Endometrial microvascular endothelial cells (primary cell): ENCODE data around the gene ZNF33B. TPM values are rescaled to one million over a fixed set of nuclear protein-coding genes. Genes with fewer than 3 reads are reported as not detected.
"Not testable (repeated sequence)": the region's sequence is repeated elsewhere in the genome, so short reads cannot be mapped to it uniquely, and the experiment has no call there.

Experiments used
- in situ Hi-C: cut with HindIII; loops from 2 replicates; pipeline ENCODE4 v1.10.0; 2017; ENCODE audit warnings: low sequenced_read_pairs, low pct_unique_long_range_greater_than_20kb; ENCODE audit errors: inconsistent ontology term
- total RNA-seq: library from RNA; depleted of rRNA; stranded (reverse); fragments of >200 nt; gene quantifications from one replicate; pipeline ENCODE4 v1.2.3, GENCODE V29; 2015; ENCODE audit errors: inconsistent ontology term

The ZNF33B gene
- total RNA-seq = 4.6 TPM

GRCh38 chr10:42638055-42638820 lies at the start of gene ZNF33B:
Gene ZNF33B (minus strand): TSS chr10:42638570. CDS start chr10:42636928, 1,642 bp downstream.
- in situ Hi-C loops = no loop called here

- in situ Hi-C loops = no loop called here
Measured at GRCh38 chr10:42684517-42684916, 46.1 kb upstream of the ZNF33B start.

GRCh38 chr10:42680267-42680666 lies 41.9 kb upstream of the ZNF33B start:
- in situ Hi-C loops = no loop called here

DNA sequence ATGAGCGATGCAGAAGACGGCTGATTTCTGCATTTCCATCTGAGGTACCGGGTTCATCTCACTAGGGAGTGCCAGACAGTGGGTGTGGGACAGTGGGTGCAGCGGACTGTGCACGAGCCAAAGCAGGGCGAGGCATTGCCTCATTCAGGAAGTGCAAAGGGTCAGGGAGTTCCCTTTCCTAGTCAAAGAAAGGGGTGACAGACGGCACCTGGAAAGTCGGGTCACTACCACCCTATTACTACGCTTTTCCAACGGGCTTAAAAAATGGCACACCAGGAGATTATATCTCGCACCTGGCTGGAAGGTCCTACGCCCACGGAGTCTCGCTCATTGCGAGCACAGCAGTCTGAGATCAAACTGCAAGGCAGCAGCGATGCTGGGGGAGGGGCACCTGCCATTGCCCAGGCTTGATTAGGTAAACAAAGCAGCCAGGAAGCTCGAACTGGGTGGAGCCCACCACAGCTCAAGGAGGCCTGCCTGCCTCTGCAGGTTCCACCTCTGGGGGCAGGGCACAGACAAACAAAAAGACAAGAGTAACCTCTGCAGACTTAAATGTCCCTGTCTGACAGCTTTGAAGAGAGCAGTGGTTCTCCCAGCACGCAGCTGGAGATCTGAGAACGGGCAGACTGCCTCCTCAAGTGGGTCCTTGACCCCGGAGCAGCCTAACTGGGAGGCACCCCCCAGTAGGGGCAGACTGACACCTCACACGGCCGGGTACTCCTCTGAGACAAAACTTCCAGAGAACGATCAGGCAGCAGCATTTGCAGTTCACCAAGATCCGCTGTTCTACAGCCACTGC lies 27.0 kb upstream of the ZNF33B start:
- in situ Hi-C loops = not testable (repeated sequence)

GRCh38 chr10:42654419-42654818 lies 16.0 kb upstream of the ZNF33B start:
- in situ Hi-C loops = no loop called here

- in situ Hi-C loops = no loop called here
Measured at GRCh38 chr10:42652858-42653257, 14.5 kb upstream of the ZNF33B start.

GRCh38 chr10:42650374-42650773 lies 12.0 kb upstream of the ZNF33B start:
- in situ Hi-C loops = no loop called here

GRCh38 chr10:42648512-42648911 lies 10.1 kb upstream of the ZNF33B start:
- in situ Hi-C loops = no loop called here

GRCh38 chr10:42646687-42647640 lies 8.6 kb upstream of the ZNF33B start:
- in situ Hi-C loops = no loop called here

DNA sequence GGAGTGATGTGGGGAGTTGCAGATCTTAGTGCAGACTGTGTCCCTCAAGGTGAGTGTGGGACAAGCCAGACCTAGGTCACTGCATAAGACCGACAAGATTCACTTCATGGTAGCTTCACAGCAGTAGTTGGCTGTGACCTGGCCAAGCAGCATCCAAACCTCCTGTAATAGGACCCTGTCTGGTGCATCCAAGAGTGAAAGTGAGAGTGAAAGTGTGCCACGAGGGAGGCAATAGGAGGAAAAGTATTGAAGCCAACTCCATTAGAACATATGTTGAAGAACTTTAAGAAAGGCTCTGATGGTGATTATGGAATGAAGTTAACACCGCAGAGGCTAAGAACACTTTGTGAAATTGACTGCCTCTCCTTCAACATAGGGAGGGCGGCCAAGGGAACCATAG lies 7.8 kb upstream of the ZNF33B start:
- in situ Hi-C loops = no loop called here

- in situ Hi-C loops = no loop called here
Measured at GRCh38 chr10:42645516-42645915, 7.1 kb upstream of the ZNF33B start.

- in situ Hi-C loops = no loop called here
Measured at GRCh38 chr10:42645103-42645502, 6.7 kb upstream of the ZNF33B start.

DNA sequence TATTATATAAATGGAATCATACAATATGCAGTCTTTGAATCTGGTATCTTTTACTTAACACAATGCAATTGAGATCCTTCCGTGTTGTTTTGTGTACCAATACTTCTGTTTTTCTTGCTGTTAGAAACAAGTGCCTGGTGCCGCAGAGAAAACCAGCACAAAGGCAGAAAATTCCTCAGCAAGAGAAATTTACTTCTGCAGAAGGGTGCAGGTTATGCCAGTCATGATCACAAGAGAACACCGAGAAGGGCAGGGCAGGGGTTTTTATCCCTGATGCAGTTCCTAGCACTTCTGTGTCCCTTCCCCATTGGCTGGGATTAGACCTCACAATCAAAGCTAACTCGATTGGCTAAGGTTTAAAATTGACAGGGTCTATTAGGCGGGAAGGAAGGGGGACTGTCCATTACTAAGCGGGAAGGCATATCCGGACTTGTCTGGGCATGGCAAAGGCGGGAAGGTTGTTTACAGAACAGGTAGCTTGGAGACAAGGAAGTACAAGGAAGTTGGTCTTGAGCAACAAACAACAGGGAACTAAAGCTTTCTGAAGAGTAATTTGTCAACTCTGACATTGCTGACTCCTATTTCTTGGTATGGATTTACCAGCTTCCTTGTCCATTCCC lies 2.4 kb upstream of the ZNF33B start:
- in situ Hi-C loops = no loop called here

- in situ Hi-C loops = no loop called here
Measured at GRCh38 chr10:42638821-42639270, 476 bp upstream of the ZNF33B start.

DNA sequence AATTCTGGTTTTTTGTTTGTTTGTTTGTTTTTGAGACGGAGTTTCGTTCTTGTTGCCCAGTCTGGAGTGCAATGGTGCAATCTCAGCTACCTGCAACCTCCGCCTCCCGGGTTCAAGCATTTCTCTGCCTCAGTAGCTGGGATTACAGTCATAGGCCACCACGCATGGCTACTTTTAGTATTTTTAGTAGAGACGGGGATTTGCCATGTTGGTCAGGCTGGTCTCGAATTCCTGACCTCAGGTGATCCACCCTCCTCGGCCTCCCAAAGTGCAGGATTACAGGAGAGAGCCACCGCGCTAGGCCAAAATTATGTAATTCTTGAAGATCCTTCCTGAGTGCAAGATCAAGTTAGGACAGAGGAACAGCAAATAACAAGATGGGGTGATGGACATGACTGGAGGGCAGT lies 719 bp downstream of the ZNF33B start:
- in situ Hi-C loops = no loop called here

DNA sequence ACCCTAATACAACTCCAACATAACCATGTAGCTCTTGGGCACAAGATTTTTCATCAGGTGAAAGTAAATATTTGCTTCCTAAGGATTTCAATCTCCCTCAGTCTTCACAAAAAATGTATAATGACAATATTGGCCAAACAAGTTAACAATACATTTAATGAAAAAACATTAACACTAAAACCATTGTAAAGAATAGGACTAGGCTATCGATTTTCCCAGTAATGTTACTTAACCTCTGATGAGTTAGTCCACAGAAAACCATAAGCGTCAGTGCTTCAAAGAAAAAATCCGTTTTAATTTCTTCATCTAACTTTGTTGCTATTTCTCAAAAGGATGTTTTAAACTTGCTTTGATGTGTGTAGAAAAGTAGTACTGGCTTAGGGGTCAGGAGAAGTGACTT lies 1.2 kb downstream of the ZNF33B start:
- in situ Hi-C loops = no loop called here

GRCh38 chr10:42635098-42635497 lies 3.3 kb downstream of the ZNF33B start:
- in situ Hi-C loops = no loop called here

GRCh38 chr10:42632564-42632963 lies 5.8 kb downstream of the ZNF33B start:
- in situ Hi-C loops = no loop called here
